HepG2 (cell line): ENCODE measurements around the gene GJB5. TPM values are rescaled to one million over a fixed set of nuclear protein-coding genes. Genes with fewer than 3 reads are reported as not detected.

Source experiments
- ATAC-seq: fragments of 200-7000 bp; cut with Tn5 transposase; 3 replicates; pipeline ENCODE4 v1.9.1; 2020; ENCODE audit warnings: mild to moderate bottlenecking, moderate library complexity
- BruUV-seq: library from RNA; stranded (reverse); fragments of 400-500 nt; replicated peaks from 2 replicates; lab custom pipeline; 2021; lab: Mats Ljungman, UMichigan
- CTCF ChIA-PET: fragments of 300-600 bp; formaldehyde crosslinking; extraction: SDS; loops from one replicate; lab custom pipeline; 2021; ENCODE audit warnings: low total read pairs, inconsistent platforms, low intra/inter-chr PET ratio; lab: Yijun Ruan, JAX
- POLR2A ChIA-PET: fragments of 350-600 bp; sonication (Branson Sonifier 250); formaldehyde crosslinking; loops from one replicate; lab custom pipeline; 2020; ENCODE audit warnings: antibody characterized with exemption, inconsistent platforms; lab: Yijun Ruan, JAX
- DNase-seq: peaks from one replicate; pipeline ENCODE4 v3.0.0-alpha.2; 2015; ENCODE audit warnings: low spot score
- FAIRE-seq: peaks from 3 replicates; lab custom pipeline; 2011; peaks lifted over from hg19 to GRCh38; lab: Jason Lieb, UNC
- H2AFZ ChIP-seq: one replicate; pipeline ENCODE4 v1.6.1; 2011; ENCODE audit warnings: low read length, inconsistent platforms
- H3K27ac ChIP-seq: fragments of 300-600 bp; 3 replicates; pipeline ENCODE4 v1.8.0; 2011; ENCODE audit warnings: mixed run types, mild to moderate bottlenecking, mixed read lengths, low read length, inconsistent platforms; ENCODE audit not compliant: insufficient read depth; ENCODE audit errors: extremely low read length
- H3K27me3 ChIP-seq, 2 experiments: fragments of 200-600 bp in 1 of 2; 2 replicates in 1 of 2; 3 replicates in 1 of 2; pipeline versions ENCODE4 v1.6.0 to v1.8.0; 2011; ENCODE audit warnings: low read length in 2 of 2, mild to moderate bottlenecking in 2 of 2, moderate library complexity in 2 of 2, inconsistent platforms in 1 of 2; ENCODE audit not compliant: insufficient read depth in 2 of 2, control insufficient read depth in 1 of 2
- H3K36me3 ChIP-seq, 2 experiments: fragments of 200-600 bp in 1 of 2; replicated peaks in 1 of 2; 2 replicates in 1 of 2; 3 replicates in 1 of 2; pipeline versions ENCODE4 v1.5.1 to v1.8.0; 2011; ENCODE audit warnings: low read length in 2 of 2, inconsistent platforms in 1 of 2; ENCODE audit not compliant: insufficient read depth in 2 of 2, control insufficient read depth in 1 of 2
- H3K4me1 ChIP-seq: 2 replicates; pipeline ENCODE4 v1.5.1; 2012; ENCODE audit warnings: low read length, inconsistent platforms; ENCODE audit not compliant: insufficient read depth
- H3K4me2 ChIP-seq: 2 replicates; pipeline ENCODE4 v1.6.0; 2011; ENCODE audit warnings: low read depth, low read length, inconsistent platforms
- H3K4me3 ChIP-seq, 3 experiments: fragments of 200-600 bp in 1 of 3; sonication (generic), shearing (Covaris generic) in 1 of 3; replicated peaks in 1 of 3; 2 replicates each; pipeline ENCODE4 v1.5.1; 2011 to 2016; ENCODE audit warnings: low read length in 3 of 3, inconsistent platforms in 2 of 3, low read depth in 2 of 3, mild to moderate bottlenecking in 2 of 3, control low read depth in 1 of 3, mixed read lengths in 1 of 3; ENCODE audit not compliant: insufficient read depth in 1 of 3
- H3K79me2 ChIP-seq: one replicate; pipeline ENCODE4 v1.6.1; 2011; ENCODE audit warnings: low read length, inconsistent platforms; ENCODE audit not compliant: insufficient read depth
- H3K9ac ChIP-seq: 2 replicates; pipeline ENCODE4 v1.6.0; 2011; ENCODE audit warnings: mild to moderate bottlenecking, low read depth, low read length, inconsistent platforms; ENCODE audit not compliant: insufficient read depth
- H3K9me3 ChIP-seq: 2 replicates; pipeline ENCODE4 v1.5.1; 2012; ENCODE audit warnings: mild to moderate bottlenecking, low read length
- H4K20me1 ChIP-seq: 2 replicates; pipeline ENCODE4 v1.6.0; 2011; ENCODE audit warnings: inconsistent platforms, mild to moderate bottlenecking, low read length, moderate library complexity; ENCODE audit not compliant: insufficient read depth
- ATF4 ChIP-seq, 2 experiments: fragments of 450-650 bp in 1 of 2; sonication (generic) in 1 of 2; formaldehyde crosslinking; IDR thresholded peaks; 2 replicates each; pipeline versions ENCODE4 v1.5.0 to v1.8.0; 2020 to 2022; ENCODE audit warnings: mild to moderate bottlenecking in 1 of 2, missing genetic modification reagents in 1 of 2
- CBX2 ChIP-seq, 2 experiments: fragments of 200-600 bp in 1 of 2; sonication (generic); formaldehyde crosslinking in 1 of 2; IDR thresholded peaks; 2 replicates each; pipeline versions ENCODE4 v1.7.0 to v1.8.1; 2018 to 2022; ENCODE audit warnings: low read depth in 2 of 2, low read length in 1 of 2, mild to moderate bottlenecking in 1 of 2, missing genetic modification reagents in 1 of 2
- GABPA ChIP-seq, 2 experiments: IDR thresholded peaks; 2 replicates each; pipeline ENCODE4 v1.6.1; 2011 to 2016; ENCODE audit warnings: low read depth in 2 of 2, low read length in 1 of 2, missing biosample characterization in 1 of 2, missing genetic modification characterization in 1 of 2
- GZF1 ChIP-seq: sonication (generic); formaldehyde crosslinking; IDR thresholded peaks from 2 replicates; pipeline ENCODE4 v1.5.1; 2020; ENCODE audit warnings: mild to moderate bottlenecking, missing genetic modification reagents
- JUND ChIP-seq: sonication (generic); formaldehyde crosslinking; IDR thresholded peaks from 2 replicates; pipeline ENCODE4 v1.8.0; 2022; ENCODE audit warnings: mild to moderate bottlenecking, missing genetic modification reagents
- KDM3A ChIP-seq: IDR thresholded peaks from 2 replicates; pipeline ENCODE4 v1.6.1; 2018; ENCODE audit warnings: low read depth, missing compliant biosample characterization
- PHB2 ChIP-seq: fragments of 450-650 bp; IDR thresholded peaks from 2 replicates; pipeline ENCODE4 v1.6.1; 2018; ENCODE audit not compliant: partially characterized antibody
- RARA ChIP-seq: IDR thresholded peaks from 2 replicates; pipeline ENCODE4 v1.6.1; 2016; ENCODE audit warnings: missing genetic modification reagents, missing compliant biosample characterization
- RXRB ChIP-seq: IDR thresholded peaks from 2 replicates; pipeline ENCODE4 v1.6.1; 2016; ENCODE audit warnings: borderline replicate concordance, missing genetic modification reagents, missing compliant biosample characterization
- SIN3A ChIP-seq: IDR thresholded peaks from 2 replicates; pipeline ENCODE4 v1.6.1; 2011; ENCODE audit warnings: low read depth, mild to moderate bottlenecking, control low read depth, low read length, borderline replicate concordance
- SMARCC2 ChIP-seq: fragments of 450-650 bp; IDR thresholded peaks from 2 replicates; pipeline ENCODE4 v1.6.1; 2017; ENCODE audit warnings: antibody characterized with exemption, mild to moderate bottlenecking
- TBP ChIP-seq: sonication (generic); formaldehyde crosslinking; IDR thresholded peaks from 2 replicates; pipeline ENCODE4 v1.5.0; 2020; ENCODE audit warnings: missing genetic modification reagents
- TGIF2 ChIP-seq: IDR thresholded peaks from 2 replicates; pipeline ENCODE4 v1.6.1; 2016; ENCODE audit warnings: control low read depth, missing compliant biosample characterization
- ZNF260 ChIP-seq: sonication (generic); formaldehyde crosslinking; IDR thresholded peaks from 2 replicates; pipeline ENCODE4 v1.4.0; 2020; ENCODE audit warnings: missing genetic modification reagents, low read depth, mild to moderate bottlenecking, borderline replicate concordance
- ZNF83 ChIP-seq: sonication (generic); formaldehyde crosslinking; IDR thresholded peaks from 2 replicates; pipeline ENCODE4 v1.4.0; 2020; ENCODE audit warnings: missing genetic modification reagents, mild to moderate bottlenecking, borderline replicate concordance
- WGBS: methylation state at CpG from one replicate; pipeline ENCODE4 v1.1.6; 2017; ENCODE audit warnings: low lambda C conversion rate; 5-methylcytosine and 5-hydroxymethylcytosine counted together
- in situ Hi-C: cut with HindIII; loops from 2 replicates; pipeline ENCODE4 v1.10.0; 2017; ENCODE audit warnings: low pct_unique_long_range_greater_than_20kb; ENCODE audit not compliant: extremely low pct_ligation_motif_present
- intact Hi-C: fragments of 100-400 bp; cut with micrococcal nuclease; formaldehyde crosslinking; loops from one replicate; pipeline ENCODE4 v1.10.0; 2022; ENCODE audit not compliant: unreplicated experiment
- polyA plus RNA-seq, 8 experiments: library from polyadenylated mRNA; depleted of rRNA in 3 of 8; stranded (reverse) in 7 of 8; unstranded in 1 of 8; fragments of >200 nt; fragmentation: Illumina TruSeq in 4 of 8; extraction: Trizol in 4 of 8; gene quantifications; 2 replicates each; pipeline versions ENCODE4 v1.2.1 to v1.2.3, GENCODE V29; 2011 to 2016; ENCODE audit warnings: low read depth in 4 of 8, missing spikeins in 1 of 8, mixed read lengths in 1 of 8; ENCODE audit not compliant: insufficient read depth in 1 of 8
- total RNA-seq, 5 experiments: library from RNA; depleted of rRNA; stranded (reverse); fragments of >200 nt; fragmentation: Illumina TruSeq; extraction: Trizol; gene quantifications; 2 replicates each; pipeline ENCODE4 v1.2.3, GENCODE V29; 2016; ENCODE audit warnings: low read depth in 1 of 5
- TF ChIP-seq, protein P1 (sequence below): sonication (generic); formaldehyde crosslinking; conservative IDR thresholded peaks from 2 replicates; pipeline ENCODE4 v1.8.0; 2022; ENCODE audit warnings: mild to moderate bottlenecking, moderate library complexity, missing genetic modification reagents

Gene GJB5
- total and polyA plus RNA-seq, 2 of the 13 experiments (the other 11 are each of a cell fraction or from before 2014, with no cell fraction given) = not detected

DNA sequence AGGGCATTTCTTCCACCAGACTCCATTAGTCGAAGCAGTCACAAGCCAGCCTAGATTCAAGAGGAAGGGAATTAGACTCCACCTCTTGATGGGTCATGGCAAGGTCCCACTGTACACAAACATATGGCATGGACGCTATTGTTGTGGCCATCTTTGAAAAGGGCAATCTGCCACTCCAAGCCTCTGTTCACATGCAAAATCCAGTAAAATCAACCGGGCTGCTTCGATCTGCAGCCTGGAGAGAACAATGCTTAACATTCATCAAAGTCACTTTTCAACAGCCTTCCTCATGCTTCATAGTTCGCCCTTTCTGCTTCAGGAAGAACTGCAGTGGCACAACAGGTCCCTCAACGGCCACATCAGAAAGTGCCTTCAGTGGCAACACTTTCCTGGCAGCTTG is 28.0 kb upstream of the GJB5 start:
- ChIA-PET CTCF (no interaction called here), POLR2A (no interaction called here)
- 15% methylated on average over 6 of the region's 6 CpGs for whole genome bisulfite sequencing
- ATAC-seq (no peak), FAIRE-seq (no peak), DNase-seq (no peak)
- Histone ChIP-seq H3K4me1 (no peaks in the 10 kb centered on the region), H3K4me3 (no peak overlapping the region), H3K79me2 (no peaks in the 10 kb centered on the region), H3K27ac (no peak overlapping the region), H3K9ac (no peak overlapping the region), H3K9me3 (no peaks in the 10 kb centered on the region), H4K20me1 (no peaks in the 10 kb centered on the region), H2AFZ (no peak overlapping the region), H3K4me2 (no peak overlapping the region), H3K36me3 (no peaks in the 10 kb centered on the region), H3K27me3 (peaks cover 2 to 5% of the 10 kb centered on the region in 2 experiments; a peak in 4 of 5 replicates)
- TF ChIP-seq CBX2 (IDR thresholded peaks at IDR 0.05; ENCODE audit: low read depth, low read length) = no peak
- TF ChIP-seq CBX2 (CRISPR knock-in tag; IDR thresholded peaks at IDR 0.05; ENCODE audit: low read depth) = no peak
- TF ChIP-seq, protein P1, sequence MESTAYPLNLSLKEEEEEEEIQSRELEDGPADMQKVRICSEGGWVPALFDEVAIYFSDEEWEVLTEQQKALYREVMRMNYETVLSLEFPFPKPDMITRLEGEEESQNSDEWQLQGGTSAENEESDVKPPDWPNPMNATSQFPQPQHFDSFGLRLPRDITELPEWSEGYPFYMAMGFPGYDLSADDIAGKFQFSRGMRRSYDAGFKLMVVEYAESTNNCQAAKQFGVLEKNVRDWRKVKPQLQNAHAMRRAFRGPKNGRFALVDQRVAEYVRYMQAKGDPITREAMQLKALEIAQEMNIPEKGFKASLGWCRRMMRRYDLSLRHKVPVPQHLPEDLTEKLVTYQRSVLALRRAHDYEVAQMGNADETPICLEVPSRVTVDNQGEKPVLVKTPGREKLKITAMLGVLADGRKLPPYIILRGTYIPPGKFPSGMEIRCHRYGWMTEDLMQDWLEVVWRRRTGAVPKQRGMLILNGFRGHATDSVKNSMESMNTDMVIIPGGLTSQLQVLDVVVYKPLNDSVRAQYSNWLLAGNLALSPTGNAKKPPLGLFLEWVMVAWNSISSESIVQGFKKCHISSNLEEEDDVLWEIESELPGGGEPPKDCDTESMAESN = no peak
- no peak for TF ChIP-seq TBP (CRISPR knock-in tag)
- TF ChIP-seq GABPA (IDR thresholded peaks at IDR 0.05; ENCODE audit: low read depth, low read length) = no peak
- no peak for TF ChIP-seq GABPA (CRISPR knock-in tag; IDR thresholded peaks at IDR 0.05; ENCODE audit: low read depth)
- TF ChIP-seq KDM3A = no peak
- TF ChIP-seq ATF4 (CRISPR knock-in tag; IDR thresholded peaks at IDR 0.05) = no peak
- no peak for TF ChIP-seq RARA (CRISPR knock-in tag)
- TF ChIP-seq ZNF83 (CRISPR knock-in tag) = no peak
- TF ChIP-seq SMARCC2 = no peak
- TF ChIP-seq RXRB = no peak
- no peak for TF ChIP-seq JUND (CRISPR knock-in tag)
- TF ChIP-seq PHB2 = no peak
- no peak for TF ChIP-seq SIN3A
- no peak for TF ChIP-seq GZF1 (CRISPR knock-in tag)
- no peak for TF ChIP-seq TGIF2
- no peak for TF ChIP-seq ZNF260 (CRISPR knock-in tag)
- in situ Hi-C loops = no loop called here
- no TSS peak for BruUV-seq
- intact Hi-C loops = no loop called here
